ENCODE results near the gene PHF14.

GRCh38 chr7:11203224-11203623 lies 229.6 kb downstream of the PHF14 start:
- TF ChIP-seq CTCF (IDR thresholded peaks at IDR 0.05; ENCODE audit: low read depth, low read length, missing input control) (no peak), RAD21 (IDR thresholded peaks at IDR 0.05) (no peak), JUND (IDR thresholded peaks at IDR 0.05) (no peak), RXRA (IDR thresholded peaks at IDR 0.05) (no peak), GABPA (IDR thresholded peaks at IDR 0.05 in 1 of 2, conservative IDR thresholded peaks at IDR 0.05 in 1 of 2) (no peak), REST (IDR thresholded peaks at IDR 0.05) (no peak), TAF1 (conservative IDR thresholded peaks at IDR 0.05) (no peak), YY1 (IDR thresholded peaks at IDR 0.05) (no peak), FOXA1 (IDR thresholded peaks at IDR 0.05) (no peak), EGR1 (IDR thresholded peaks at IDR 0.05; ENCODE audit: low read depth in 2 of 2) (no peak), SP1 (IDR thresholded peaks at IDR 0.05) (no peak)
